Activated CD8-positive, alpha-beta memory T cell treated with anti-CD3 and anti-CD28 coated beads for 48 hours (primary cell): ENCODE data around the gene NCS1.

Experiments used
- DNase-seq, 3 experiments: peaks; one replicate each; pipeline ENCODE4 v3.0.0-alpha.2; 2020; ENCODE audit warnings: low read depth in 2 of 3, low spot score in 2 of 3

Gene NCS1

GRCh38 chr9:130174920-130175321, 2.7 kb downstream of the NCS1 start:
- DNase-seq, result no peak

- no peak for DNase-seq
These were observed 3.2 kb downstream of the NCS1 start for GRCh38 chr9:130175355-130175754.

GRCh38 chr9:130176760-130177159, 4.6 kb downstream of the NCS1 start:
- no peak for DNase-seq

GRCh38 chr9:130177898-130178805, 5.9 kb downstream of the NCS1 start:
- DNase-seq, result no peak

GRCh38 chr9:130179331-130179907, 7.2 kb downstream of the NCS1 start:
- no peak for DNase-seq

GRCh38 chr9:130180516-130180915, 8.3 kb downstream of the NCS1 start:
- DNase-seq, result no peak

- DNase-seq, result no peak
These were observed 9.6 kb downstream of the NCS1 start for GRCh38 chr9:130181678-130182380.

- DNase-seq, result no peak
These were observed 10.2 kb downstream of the NCS1 start for GRCh38 chr9:130182381-130182909.

GRCh38 chr9:130183133-130183762, 11.0 kb downstream of the NCS1 start:
- DNase-seq, result no peak

GRCh38 chr9:130185017-130185416, 12.8 kb downstream of the NCS1 start:
- DNase-seq, result no peak

- no peak for DNase-seq
These were observed 13.4 kb downstream of the NCS1 start for GRCh38 chr9:130185490-130186031.

- DNase-seq, result no peak
These were observed 13.8 kb downstream of the NCS1 start for GRCh38 chr9:130186051-130186450.

- no peak for DNase-seq
These were observed 14.8 kb downstream of the NCS1 start for GRCh38 chr9:130186839-130187522.

GRCh38 chr9:130187523-130187846, 15.3 kb downstream of the NCS1 start:
- no peak for DNase-seq

- no peak for DNase-seq
These were observed 16.8 kb downstream of the NCS1 start for GRCh38 chr9:130188860-130189481.

- DNase-seq, result no peak
These were observed 17.6 kb downstream of the NCS1 start for GRCh38 chr9:130189840-130190239.

GRCh38 chr9:130191068-130191748, 19.0 kb downstream of the NCS1 start:
- DNase-seq, result no peak

- no peak for DNase-seq
These were observed 19.5 kb downstream of the NCS1 start for GRCh38 chr9:130191749-130192120.

- no peak for DNase-seq
These were observed 20.3 kb downstream of the NCS1 start for GRCh38 chr9:130192382-130192999.
